SK-N-MC (cell line): Measurements from ENCODE around the gene ACOXL.

Experiments used
- DNase-seq: peaks from one replicate; pipeline ENCODE4 v3.0.0-alpha.2; 2011; ENCODE audit warnings: low read depth, low spot score
- H3K27ac ChIP-seq: fragments of 200-600 bp; sonication (generic); 2 replicates; pipeline ENCODE4 v1.5.1; 2016; ENCODE audit warnings: mixed run types
- H3K36me3 ChIP-seq: fragments of 200-600 bp; sonication (generic); 2 replicates; pipeline ENCODE4 v1.6.1; 2017; ENCODE audit warnings: antibody characterized with exemption, low read length, mixed read lengths; ENCODE audit not compliant: insufficient read depth
- H3K4me3 ChIP-seq: fragments of 200-600 bp; sonication (generic); 2 replicates; pipeline ENCODE4 v1.5.1; 2016
- H3K9ac ChIP-seq: fragments of 200-600 bp; sonication (generic); 2 replicates; pipeline ENCODE4 v1.8.0; 2017; ENCODE audit warnings: mixed run types, mixed read lengths; ENCODE audit not compliant: insufficient read length
- H3K9me3 ChIP-seq: fragments of 200-600 bp; sonication (generic); 2 replicates; pipeline ENCODE4 v1.6.1; 2017; ENCODE audit warnings: low read depth, mild to moderate bottlenecking, antibody characterized with exemption, low read length, moderate library complexity, mixed read lengths
- EZH2 ChIP-seq: fragments of 200-600 bp; sonication (generic); IDR thresholded peaks from one replicate; pipeline ENCODE4 v1.6.1; 2017; ENCODE audit warnings: antibody characterized with exemption
- FOXP2 ChIP-seq: optimal IDR thresholded peaks from 2 replicates; pipeline ENCODE3; 2011; ENCODE audit warnings: mild to moderate bottlenecking, moderate library complexity; ENCODE audit not compliant: insufficient read depth; ENCODE audit errors: extremely low read length, control extremely low read depth
- POLR2AphosphoS5 ChIP-seq: IDR thresholded peaks from 2 replicates; pipeline ENCODE4 v1.6.1; 2012; ENCODE audit warnings: mild to moderate bottlenecking, low read depth, low read length, borderline replicate concordance

Gene ACOXL

GRCh38 chr2:111046670-111047069 is 314.3 kb downstream of the ACOXL start:
- Histone ChIP-seq H3K9me3 (no peaks in the 10 kb centered on the region), H3K4me3 (no peak overlapping the region), H3K36me3 (no peaks in the 10 kb centered on the region), H3K9ac (no peak overlapping the region), H3K27ac (no peak overlapping the region)
- no peak for DNase-seq
- TF ChIP-seq FOXP2, result no peak

GRCh38 chr2:111048856-111049768 is 316.7 kb downstream of the ACOXL start:
- Histone ChIP-seq H3K27ac (no peak overlapping the region), H3K4me3 (no peak overlapping the region)
- no peak for DNase-seq

GRCh38 chr2:111049792-111050640 is 317.6 kb downstream of the ACOXL start:
- DNase-seq, result no peak

More at GRCh38 chr2:111048856-111049768, 316.7 kb downstream of the ACOXL start:
- Histone ChIP-seq H3K9me3 (no peaks in the 10 kb centered on the region), H3K9ac (no peak overlapping the region), H3K36me3 (no peaks in the 10 kb centered on the region)
- TF ChIP-seq FOXP2, result no peak
- no peak for TF ChIP-seq POLR2AphosphoS5
- TF ChIP-seq EZH2, result no peak

GRCh38 chr2:111050701-111051376 is 318.5 kb downstream of the ACOXL start:
- TF ChIP-seq POLR2AphosphoS5 (no peak), FOXP2 (no peak), EZH2 (no peak)
- H3K4me3 ChIP-seq, result no peak overlapping the region
- no peak for DNase-seq
- H3K36me3 ChIP-seq, result no peaks in the 10 kb centered on the region
- H3K9me3 ChIP-seq, result no peaks in the 10 kb centered on the region
- H3K9ac ChIP-seq, result no peak overlapping the region
- H3K27ac ChIP-seq, result no peak overlapping the region

More at GRCh38 chr2:111049792-111050640, 317.6 kb downstream of the ACOXL start:
- Histone ChIP-seq H3K4me3 (no peak overlapping the region), H3K36me3 (no peaks in the 10 kb centered on the region), H3K27ac (no peak overlapping the region), H3K9me3 (no peaks in the 10 kb centered on the region), H3K9ac (no peak overlapping the region)
- no peak for TF ChIP-seq EZH2
- no peak for TF ChIP-seq POLR2AphosphoS5
- TF ChIP-seq FOXP2, result no peak

- TF ChIP-seq POLR2AphosphoS5 (no peak), EZH2 (no peak), FOXP2 (no peak)
- Histone ChIP-seq H3K36me3 (no peaks in the 10 kb centered on the region), H3K27ac (no peak overlapping the region), H3K4me3 (no peak overlapping the region), H3K9me3 (no peaks in the 10 kb centered on the region), H3K9ac (no peak overlapping the region)
- DNase-seq, result no peak
Measured at GRCh38 chr2:111052621-111053020, 320.2 kb downstream of the ACOXL start.

- H3K9me3 ChIP-seq, result no peaks in the 10 kb centered on the region
- H3K36me3 ChIP-seq, result no peaks in the 10 kb centered on the region
- TF ChIP-seq EZH2 (no peak), FOXP2 (no peak)
- H3K9ac ChIP-seq, result no peak overlapping the region
- H3K4me3 ChIP-seq, result no peak overlapping the region
- no peak overlapping the region for H3K27ac ChIP-seq
- DNase-seq, result no peak
Measured at GRCh38 chr2:111053266-111053665, 320.9 kb downstream of the ACOXL start.

GRCh38 chr2:111053825-111054515 is 321.6 kb downstream of the ACOXL start:
- no peaks in the 10 kb centered on the region for H3K9me3 ChIP-seq
- TF ChIP-seq EZH2 (no peak), FOXP2 (no peak), POLR2AphosphoS5 (no peak)
- no peak overlapping the region for H3K27ac ChIP-seq
- no peak overlapping the region for H3K4me3 ChIP-seq
- H3K36me3 ChIP-seq, result no peaks in the 10 kb centered on the region
- no peak overlapping the region for H3K9ac ChIP-seq
- no peak for DNase-seq
